ENCODE measurements around the gene PTPN3. TPM values are rescaled to one million over a fixed set of nuclear protein-coding genes. Genes with fewer than 3 reads are reported as not detected.

The PTPN3 gene
- total and polyA plus RNA-seq, 10 of the 15 experiments (the other 5 are each of a cell fraction or from before 2014, with no cell fraction given), result 0.18 to 1.3 (median 0.39) TPM

DNA sequence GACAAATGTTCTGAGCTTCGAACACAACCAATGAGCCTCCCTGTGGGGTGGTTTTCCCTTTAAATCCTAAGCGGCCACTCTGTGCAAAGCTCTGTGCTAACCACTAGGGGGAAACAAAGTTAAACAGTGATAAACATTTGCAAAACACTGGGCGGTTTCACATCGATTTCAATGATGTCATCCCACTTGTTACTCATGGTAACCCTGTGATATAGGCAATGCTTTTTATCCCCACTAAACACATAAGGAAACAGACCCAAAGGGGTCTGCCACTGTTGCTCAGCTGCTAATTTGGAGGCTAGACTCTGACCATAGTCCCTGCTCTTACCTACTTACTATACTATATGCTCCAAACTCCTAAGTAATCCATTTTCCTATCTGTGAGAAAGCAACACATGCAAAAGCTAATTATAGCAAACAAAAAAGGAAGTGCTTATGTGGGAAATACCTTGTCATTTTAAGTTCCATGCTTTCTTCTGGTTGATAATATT is 57.3 kb downstream of the PTPN3 start (continued):
- TF ChIP-seq, protein P1, sequence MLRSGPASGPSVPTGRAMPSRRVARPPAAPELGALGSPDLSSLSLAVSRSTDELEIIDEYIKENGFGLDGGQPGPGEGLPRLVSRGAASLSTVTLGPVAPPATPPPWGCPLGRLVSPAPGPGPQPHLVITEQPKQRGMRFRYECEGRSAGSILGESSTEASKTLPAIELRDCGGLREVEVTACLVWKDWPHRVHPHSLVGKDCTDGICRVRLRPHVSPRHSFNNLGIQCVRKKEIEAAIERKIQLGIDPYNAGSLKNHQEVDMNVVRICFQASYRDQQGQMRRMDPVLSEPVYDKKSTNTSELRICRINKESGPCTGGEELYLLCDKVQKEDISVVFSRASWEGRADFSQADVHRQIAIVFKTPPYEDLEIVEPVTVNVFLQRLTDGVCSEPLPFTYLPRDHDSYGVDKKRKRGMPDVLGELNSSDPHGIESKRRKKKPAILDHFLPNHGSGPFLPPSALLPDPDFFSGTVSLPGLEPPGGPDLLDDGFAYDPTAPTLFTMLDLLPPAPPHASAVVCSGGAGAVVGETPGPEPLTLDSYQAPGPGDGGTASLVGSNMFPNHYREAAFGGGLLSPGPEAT (IDR thresholded peaks at IDR 0.05; ENCODE audit: low read depth), result no peak
- TF ChIP-seq, protein P2, sequence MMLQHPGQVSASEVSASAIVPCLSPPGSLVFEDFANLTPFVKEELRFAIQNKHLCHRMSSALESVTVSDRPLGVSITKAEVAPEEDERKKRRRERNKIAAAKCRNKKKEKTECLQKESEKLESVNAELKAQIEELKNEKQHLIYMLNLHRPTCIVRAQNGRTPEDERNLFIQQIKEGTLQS (IDR thresholded peaks at IDR 0.05; ENCODE audit: borderline replicate concordance, extremely low read depth, low read depth, low read length), result no peak
- TF ChIP-seq ETV6 (conservative IDR thresholded peaks at IDR 0.05 in 1 of 2, IDR thresholded peaks at IDR 0.05 in 1 of 2; ENCODE audit: borderline replicate concordance in 1 of 2, low read depth in 1 of 2) (no peak), CBX3 (IDR thresholded peaks at IDR 0.05; ENCODE audit: borderline replicate concordance, low read depth) (no peak), FOXM1 (IDR thresholded peaks at IDR 0.05; ENCODE audit: low read depth, low read length) (0 out of 2 replicates have a peak, but pooled peaks have one; percentile 16), SP1 (IDR thresholded peaks at IDR 0.05; ENCODE audit: low read depth, low read length) (no peak), MTA3 (IDR thresholded peaks at IDR 0.05; ENCODE audit: borderline replicate concordance, low read length) (no peak), BMI1 (IDR thresholded peaks at IDR 0.05; ENCODE audit: borderline replicate concordance) (peak; percentile 50; the same call in 1 of the 2 replicates), SREBF1 (IDR thresholded peaks at IDR 0.05; ENCODE audit: low read length) (no peak), STAT3 (IDR thresholded peaks at IDR 0.05; ENCODE audit: low read depth, low read length) (no peak), ZNF274 (IDR thresholded peaks at IDR 0.05; ENCODE audit: insufficient read depth, insufficient read length) (no peak), RCOR1 (conservative IDR thresholded peaks at IDR 0.05; ENCODE audit: low read depth, low read length) (no peak), RAD51 (IDR thresholded peaks at IDR 0.05) (no peak), EGR1 (IDR thresholded peaks at IDR 0.05; ENCODE audit: borderline replicate concordance in 1 of 2, low read depth in 2 of 2, low read length in 2 of 2) (no peak), BACH1 (IDR thresholded peaks at IDR 0.05; ENCODE audit: borderline replicate concordance) (no peak), ATF7 (IDR thresholded peaks at IDR 0.05; ENCODE audit: low read depth) (peak; percentile 99), MEF2A (IDR thresholded peaks at IDR 0.05; ENCODE audit: insufficient read depth, low read depth, low read length) (no peak), MEF2B (IDR thresholded peaks at IDR 0.05; ENCODE audit: partially characterized antibody, poor library complexity, severe bottlenecking) (peak; percentile 33), IRF4 (IDR thresholded peaks at IDR 0.05; ENCODE audit: low read depth, low read length) (0 out of 2 replicates have a peak, but pooled peaks have one; percentile 33), NR2C1 (IDR thresholded peaks at IDR 0.05) (no peak), TCF7 (IDR thresholded peaks at IDR 0.05; ENCODE audit: borderline replicate concordance) (no peak)
- TF ChIP-seq, protein P3, sequence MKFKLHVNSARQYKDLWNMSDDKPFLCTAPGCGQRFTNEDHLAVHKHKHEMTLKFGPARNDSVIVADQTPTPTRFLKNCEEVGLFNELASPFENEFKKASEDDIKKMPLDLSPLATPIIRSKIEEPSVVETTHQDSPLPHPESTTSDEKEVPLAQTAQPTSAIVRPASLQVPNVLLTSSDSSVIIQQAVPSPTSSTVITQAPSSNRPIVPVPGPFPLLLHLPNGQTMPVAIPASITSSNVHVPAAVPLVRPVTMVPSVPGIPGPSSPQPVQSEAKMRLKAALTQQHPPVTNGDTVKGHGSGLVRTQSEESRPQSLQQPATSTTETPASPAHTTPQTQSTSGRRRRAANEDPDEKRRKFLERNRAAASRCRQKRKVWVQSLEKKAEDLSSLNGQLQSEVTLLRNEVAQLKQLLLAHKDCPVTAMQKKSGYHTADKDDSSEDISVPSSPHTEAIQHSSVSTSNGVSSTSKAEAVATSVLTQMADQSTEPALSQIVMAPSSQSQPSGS (IDR thresholded peaks at IDR 0.05; ENCODE audit: low read length), result peak; percentile 97
- TF ChIP-seq, protein P4, sequence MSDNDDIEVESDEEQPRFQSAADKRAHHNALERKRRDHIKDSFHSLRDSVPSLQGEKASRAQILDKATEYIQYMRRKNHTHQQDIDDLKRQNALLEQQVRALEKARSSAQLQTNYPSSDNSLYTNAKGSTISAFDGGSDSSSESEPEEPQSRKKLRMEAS (IDR thresholded peaks at IDR 0.05; ENCODE audit: low read depth, low read length), result no peak
- TF ChIP-seq, protein P5, sequence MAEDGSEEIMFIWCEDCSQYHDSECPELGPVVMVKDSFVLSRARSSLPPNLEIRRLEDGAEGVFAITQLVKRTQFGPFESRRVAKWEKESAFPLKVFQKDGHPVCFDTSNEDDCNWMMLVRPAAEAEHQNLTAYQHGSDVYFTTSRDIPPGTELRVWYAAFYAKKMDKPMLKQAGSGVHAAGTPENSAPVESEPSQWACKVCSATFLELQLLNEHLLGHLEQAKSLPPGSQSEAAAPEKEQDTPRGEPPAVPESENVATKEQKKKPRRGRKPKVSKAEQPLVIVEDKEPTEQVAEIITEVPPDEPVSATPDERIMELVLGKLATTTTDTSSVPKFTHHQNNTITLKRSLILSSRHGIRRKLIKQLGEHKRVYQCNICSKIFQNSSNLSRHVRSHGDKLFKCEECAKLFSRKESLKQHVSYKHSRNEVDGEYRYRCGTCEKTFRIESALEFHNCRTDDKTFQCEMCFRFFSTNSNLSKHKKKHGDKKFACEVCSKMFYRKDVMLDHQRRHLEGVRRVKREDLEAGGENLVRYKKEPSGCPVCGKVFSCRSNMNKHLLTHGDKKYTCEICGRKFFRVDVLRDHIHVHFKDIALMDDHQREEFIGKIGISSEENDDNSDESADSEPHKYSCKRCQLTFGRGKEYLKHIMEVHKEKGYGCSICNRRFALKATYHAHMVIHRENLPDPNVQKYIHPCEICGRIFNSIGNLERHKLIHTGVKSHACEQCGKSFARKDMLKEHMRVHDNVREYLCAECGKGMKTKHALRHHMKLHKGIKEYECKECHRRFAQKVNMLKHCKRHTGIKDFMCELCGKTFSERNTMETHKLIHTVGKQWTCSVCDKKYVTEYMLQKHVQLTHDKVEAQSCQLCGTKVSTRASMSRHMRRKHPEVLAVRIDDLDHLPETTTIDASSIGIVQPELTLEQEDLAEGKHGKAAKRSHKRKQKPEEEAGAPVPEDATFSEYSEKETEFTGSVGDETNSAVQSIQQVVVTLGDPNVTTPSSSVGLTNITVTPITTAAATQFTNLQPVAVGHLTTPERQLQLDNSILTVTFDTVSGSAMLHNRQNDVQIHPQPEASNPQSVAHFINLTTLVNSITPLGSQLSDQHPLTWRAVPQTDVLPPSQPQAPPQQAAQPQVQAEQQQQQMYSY (CRISPR knock-in tag; IDR thresholded peaks at IDR 0.05), result no peak

Data from GM12878 (cell line).